ENCODE data around the gene ESCO1.

Gene ESCO1

GRCh38 chr18:21486905-21487437, 113.5 kb downstream of the ESCO1 start:
- DNase-seq: no peak

GRCh38 chr18:21484851-21485636, 115.5 kb downstream of the ESCO1 start:
- DNase-seq: no peak

- no peak for DNase-seq
These were observed 117.5 kb downstream of the ESCO1 start for GRCh38 chr18:21483051-21483450.

- DNase-seq: no peak
These were observed 118.8 kb downstream of the ESCO1 start for GRCh38 chr18:21481739-21482138.

GRCh38 chr18:21479721-21480120, 120.8 kb downstream of the ESCO1 start:
- no peak for DNase-seq

Data from COR-L47 (cell line).